ENCODE results near the gene GRIK1.

The GRIK1 gene

DNA sequence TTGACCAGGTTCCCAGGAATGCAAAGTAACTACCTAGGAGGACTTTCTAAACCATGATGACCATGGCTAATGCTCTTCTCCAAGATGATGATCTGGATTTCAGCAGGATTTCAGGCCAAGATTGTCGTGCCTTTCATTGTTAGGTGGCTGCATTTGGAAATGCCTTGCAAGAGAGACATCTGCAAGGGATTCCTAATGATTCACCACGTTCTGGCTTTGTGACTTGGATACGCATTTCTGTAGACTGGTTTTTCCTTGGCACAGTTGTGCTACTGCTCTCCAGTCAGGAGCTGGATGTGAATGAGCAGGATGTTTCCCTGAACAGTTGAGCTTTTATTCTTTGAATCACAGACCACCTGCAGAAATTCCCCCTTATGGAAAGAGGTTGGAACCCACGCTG is 428.7 kb downstream of the GRIK1 start:
- DNase-seq: no peak

DNA sequence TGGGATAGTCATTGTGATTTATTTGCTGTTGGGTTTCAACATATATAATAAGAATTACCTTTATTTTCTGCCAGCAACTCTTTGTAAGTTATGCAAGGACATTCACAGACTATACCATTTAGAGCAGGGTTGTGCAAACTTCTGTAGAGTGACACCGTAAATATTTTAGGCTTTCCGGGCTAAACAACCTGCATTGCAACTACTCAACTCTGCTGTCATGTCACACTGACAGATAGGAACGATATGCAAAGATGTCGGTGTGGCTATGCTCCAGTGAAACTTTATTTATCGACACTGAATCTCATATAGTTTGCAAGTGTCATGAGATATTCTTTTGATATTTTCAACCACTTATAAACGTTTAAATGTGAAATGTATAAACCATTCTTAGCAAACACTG is 430.7 kb downstream of the GRIK1 start:
- DNase-seq: no peak

GRCh38 chr21:29508301-29508700 is 431.5 kb downstream of the GRIK1 start:
- DNase-seq: no peak

- no peak for DNase-seq
Observed at GRCh38 chr21:29506947-29507346, 432.8 kb downstream of the GRIK1 start.

GRCh38 chr21:29506214-29506613 is 433.6 kb downstream of the GRIK1 start:
- no peak for DNase-seq

DNA sequence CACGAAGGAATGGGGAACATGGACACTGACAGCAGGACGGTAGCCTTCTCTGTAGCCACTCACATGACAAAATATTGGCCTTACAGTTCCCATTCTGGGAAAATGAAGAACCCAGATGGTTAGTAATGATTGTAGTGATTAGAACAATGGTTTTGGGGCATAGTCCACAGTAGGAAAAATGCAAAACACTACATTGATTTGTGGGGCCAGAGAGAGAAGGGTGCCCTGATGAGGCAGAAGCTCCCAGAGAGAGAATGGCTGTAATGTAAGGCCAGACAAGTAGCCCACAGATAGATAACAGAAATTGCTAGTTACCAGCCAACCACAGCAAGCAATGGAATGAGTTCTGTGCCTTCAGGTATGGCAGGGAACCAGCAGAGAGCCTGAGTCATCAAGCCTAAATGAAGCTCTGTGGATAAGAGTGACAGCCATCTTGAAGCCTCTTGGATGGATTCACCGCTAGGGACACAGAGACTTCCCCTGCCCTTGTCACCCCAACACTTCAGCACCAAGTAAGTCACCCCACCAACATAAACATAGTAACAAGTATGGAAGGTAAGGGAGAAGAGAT is 435.0 kb downstream of the GRIK1 start:
- DNase-seq: no peak

DNA sequence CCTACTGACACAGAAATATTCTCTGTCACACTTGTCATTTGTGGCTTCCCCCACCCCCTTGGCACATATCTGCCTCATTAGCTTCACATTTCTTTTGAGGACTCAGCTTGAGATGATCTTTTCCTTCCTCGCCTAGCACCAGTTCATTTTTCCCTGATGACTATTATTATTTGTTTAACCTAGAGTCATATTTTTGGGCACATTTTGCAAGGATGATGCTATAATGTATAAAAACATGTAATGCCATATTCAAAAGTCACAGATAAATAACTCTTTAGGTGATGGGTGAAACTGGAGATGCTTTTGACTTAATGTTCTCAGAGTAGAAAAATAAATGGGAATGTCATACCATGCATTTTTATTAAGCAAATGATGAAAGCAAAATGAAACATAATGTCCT is 438.3 kb downstream of the GRIK1 start:
- DNase-seq: no peak

DNA sequence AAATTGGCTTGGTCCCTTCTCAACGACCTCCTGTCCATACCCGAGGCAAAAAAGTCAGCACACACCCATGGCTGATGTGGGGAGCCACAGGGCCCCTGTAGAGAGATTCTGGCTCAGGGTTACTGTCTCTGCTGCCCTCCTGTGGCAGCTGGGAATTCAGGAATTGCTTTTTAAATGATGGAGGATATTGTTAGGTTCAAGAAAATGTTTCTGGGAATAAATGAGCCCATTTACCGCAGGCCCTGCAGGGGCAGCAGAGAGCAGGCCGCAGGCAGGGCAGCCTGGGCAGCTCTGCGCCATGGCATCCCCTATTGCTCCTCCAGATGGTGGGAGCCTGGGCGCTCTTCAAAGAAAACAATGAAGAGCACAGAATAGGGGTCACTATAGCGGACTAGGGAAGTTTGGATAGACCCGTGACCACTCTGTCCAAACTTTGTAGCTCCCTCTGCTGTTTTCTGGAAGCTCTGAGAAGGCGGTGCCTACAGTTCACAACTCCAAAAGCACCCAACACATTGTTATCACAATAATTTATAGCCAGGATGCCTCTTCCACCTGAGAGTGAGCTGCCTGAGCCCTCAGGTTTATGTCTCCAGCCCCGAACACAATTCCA is 440.0 kb downstream of the GRIK1 start:
- DNase-seq: no peak

- DNase-seq: no peak
Observed at GRCh38 chr21:29499229-29499628, 440.6 kb downstream of the GRIK1 start.

DNA sequence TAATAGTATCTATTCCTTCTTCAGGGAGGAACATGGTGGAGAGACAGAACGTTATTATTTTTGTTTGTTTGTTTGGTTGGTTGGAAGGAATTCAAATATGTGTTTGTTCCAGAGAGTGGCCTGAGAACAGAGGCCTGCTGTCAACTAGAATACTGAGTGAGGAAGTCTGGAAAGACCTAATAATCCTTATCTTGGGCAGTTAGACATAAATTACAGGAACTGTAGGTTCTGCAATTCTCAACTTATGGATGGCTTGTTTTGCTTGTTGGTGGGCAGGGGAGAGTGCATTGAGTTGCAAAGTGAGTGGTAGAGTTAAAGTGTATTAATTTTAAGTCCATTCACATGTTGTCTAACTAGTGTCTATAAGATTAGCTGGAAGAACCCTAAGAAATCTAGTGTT is 443.5 kb downstream of the GRIK1 start:
- DNase-seq: no peak

DNA sequence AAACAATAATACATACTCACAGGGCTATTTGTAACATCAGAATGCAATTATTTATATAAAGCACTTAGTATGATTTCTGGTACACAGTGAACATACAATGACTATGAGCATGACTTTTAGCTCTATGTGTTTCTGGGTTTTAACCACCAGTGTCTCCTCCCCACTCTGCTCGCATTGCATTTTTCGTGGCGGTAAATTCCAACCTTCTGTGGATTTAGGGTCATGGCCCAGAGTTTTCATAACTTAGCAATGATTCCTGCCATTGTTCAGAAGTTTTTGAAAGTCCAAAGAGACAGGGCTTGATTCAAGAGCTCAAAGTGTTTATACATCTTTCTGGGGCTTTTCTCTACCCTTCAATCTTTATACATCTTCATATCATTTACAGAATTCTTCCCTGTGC is 449.8 kb downstream of the GRIK1 start:
- no peak for DNase-seq

GRCh38 chr21:29487154-29487553 is 452.6 kb downstream of the GRIK1 start:
- no peak for DNase-seq
